HepG2 (cell line): Measurements from ENCODE around the gene STOM. TPM values are rescaled to one million over a fixed set of nuclear protein-coding genes. Genes with fewer than 3 reads are reported as not detected.
A peak's percentile ranks its signal among the peaks of the same experiment; 100 is the strongest.

Experiments used
- BCL6 ChIP-seq: IDR thresholded peaks from 2 replicates; pipeline ENCODE4 v1.6.1; 2016; ENCODE audit warnings: missing genetic modification reagents, missing compliant biosample characterization
- CHD4 ChIP-seq: fragments of 200-600 bp; sonication (generic); IDR thresholded peaks from 2 replicates; pipeline ENCODE4 v1.7.0; 2017; ENCODE audit warnings: mild to moderate bottlenecking, low read length, borderline replicate concordance
- MAFG ChIP-seq: sonication (generic); formaldehyde crosslinking; IDR thresholded peaks from 2 replicates; pipeline ENCODE4 v1.5.1; 2020; ENCODE audit warnings: mild to moderate bottlenecking, missing genetic modification reagents
- MEF2D ChIP-seq: sonication (generic); formaldehyde crosslinking; IDR thresholded peaks from 2 replicates; pipeline ENCODE4 v1.5.1; 2020; ENCODE audit warnings: mild to moderate bottlenecking, missing genetic modification reagents
- MZF1 ChIP-seq: sonication (generic); formaldehyde crosslinking; IDR thresholded peaks from 2 replicates; pipeline ENCODE4 v1.8.1; 2023; ENCODE audit warnings: mild to moderate bottlenecking, missing genetic modification reagents, borderline replicate concordance
- PHF5A ChIP-seq: IDR thresholded peaks from one replicate; pipeline ENCODE4 v1.6.1; 2018; ENCODE audit warnings: low read depth, missing genetic modification reagents; ENCODE audit not compliant: unreplicated experiment
- SAP130 ChIP-seq: IDR thresholded peaks from 2 replicates; pipeline ENCODE4 v1.6.1; 2016; ENCODE audit warnings: low read depth
- XRCC5 ChIP-seq: fragments of 200-400 bp; formaldehyde crosslinking; optimal IDR thresholded peaks from 2 replicates; pipeline ENCODE3; 2017; ENCODE audit warnings: mild to moderate bottlenecking, low read length
- YEATS4 ChIP-seq: sonication (generic); formaldehyde crosslinking; IDR thresholded peaks from 2 replicates; pipeline ENCODE4 v1.4.0; 2020; ENCODE audit warnings: missing genetic modification reagents, borderline replicate concordance
- ZFP41 ChIP-seq: sonication (generic); formaldehyde crosslinking; IDR thresholded peaks from 2 replicates; pipeline ENCODE4 v1.4.0; 2020; ENCODE audit warnings: mild to moderate bottlenecking, missing genetic modification reagents, borderline replicate concordance
- ZKSCAN8 ChIP-seq: IDR thresholded peaks from 2 replicates; pipeline ENCODE4 v1.6.1; 2016; ENCODE audit warnings: borderline replicate concordance, missing genetic modification reagents, missing compliant biosample characterization
- ZMYM3 ChIP-seq: sonication (generic); formaldehyde crosslinking; IDR thresholded peaks from 2 replicates; pipeline ENCODE4 v1.5.1; 2020; ENCODE audit warnings: mild to moderate bottlenecking, missing genetic modification reagents
- ZNF768 ChIP-seq: sonication (generic); formaldehyde crosslinking; IDR thresholded peaks from 2 replicates; pipeline ENCODE4 v1.4.0; 2020; ENCODE audit warnings: missing genetic modification reagents
- ZNF790 ChIP-seq: sonication (generic); formaldehyde crosslinking; IDR thresholded peaks from 2 replicates; pipeline ENCODE4 v1.8.0; 2022; ENCODE audit warnings: missing genetic modification reagents, mild to moderate bottlenecking, borderline replicate concordance
- ZNF850 ChIP-seq: sonication (generic); formaldehyde crosslinking; conservative IDR thresholded peaks from 2 replicates; pipeline ENCODE4 v1.9.0; 2021; ENCODE audit warnings: mild to moderate bottlenecking, missing genetic modification reagents
- polyA plus RNA-seq, 8 experiments: library from polyadenylated mRNA; depleted of rRNA in 3 of 8; stranded (reverse) in 7 of 8; unstranded in 1 of 8; fragments of >200 nt; fragmentation: Illumina TruSeq in 4 of 8; extraction: Trizol in 4 of 8; gene quantifications; 2 replicates each; pipeline versions ENCODE4 v1.2.1 to v1.2.3, GENCODE V29; 2011 to 2016; ENCODE audit warnings: low read depth in 4 of 8, missing spikeins in 1 of 8, mixed read lengths in 1 of 8; ENCODE audit not compliant: insufficient read depth in 1 of 8
- total RNA-seq, 5 experiments: library from RNA; depleted of rRNA; stranded (reverse); fragments of >200 nt; fragmentation: Illumina TruSeq; extraction: Trizol; gene quantifications; 2 replicates each; pipeline ENCODE4 v1.2.3, GENCODE V29; 2016; ENCODE audit warnings: low read depth in 1 of 5
- TF ChIP-seq, protein P1 (sequence below): sonication (generic); formaldehyde crosslinking; IDR thresholded peaks from 2 replicates; pipeline ENCODE4 v1.8.1; 2022; ENCODE audit warnings: low read depth, mild to moderate bottlenecking, missing genetic modification reagents
- TF ChIP-seq, protein P2 (sequence below): sonication (generic); formaldehyde crosslinking; IDR thresholded peaks from 2 replicates; pipeline ENCODE4 v1.4.0; 2020; ENCODE audit warnings: mild to moderate bottlenecking, missing genetic modification reagents
- TF ChIP-seq, protein P3 (sequence below): sonication (generic); formaldehyde crosslinking; IDR thresholded peaks from 2 replicates; pipeline ENCODE4 v1.9.0; 2021; ENCODE audit warnings: missing genetic modification reagents, mild to moderate bottlenecking, borderline replicate concordance
- TF ChIP-seq, protein P4 (sequence below): sonication (generic); formaldehyde crosslinking; IDR thresholded peaks from 2 replicates; pipeline ENCODE4 v1.9.0; 2021; ENCODE audit warnings: missing genetic modification reagents, borderline replicate concordance

STOM gene
- total and polyA plus RNA-seq, 2 of the 13 experiments (the other 11 are each of a cell fraction or from before 2014, with no cell fraction given): 43.6 to 165 TPM

DNA sequence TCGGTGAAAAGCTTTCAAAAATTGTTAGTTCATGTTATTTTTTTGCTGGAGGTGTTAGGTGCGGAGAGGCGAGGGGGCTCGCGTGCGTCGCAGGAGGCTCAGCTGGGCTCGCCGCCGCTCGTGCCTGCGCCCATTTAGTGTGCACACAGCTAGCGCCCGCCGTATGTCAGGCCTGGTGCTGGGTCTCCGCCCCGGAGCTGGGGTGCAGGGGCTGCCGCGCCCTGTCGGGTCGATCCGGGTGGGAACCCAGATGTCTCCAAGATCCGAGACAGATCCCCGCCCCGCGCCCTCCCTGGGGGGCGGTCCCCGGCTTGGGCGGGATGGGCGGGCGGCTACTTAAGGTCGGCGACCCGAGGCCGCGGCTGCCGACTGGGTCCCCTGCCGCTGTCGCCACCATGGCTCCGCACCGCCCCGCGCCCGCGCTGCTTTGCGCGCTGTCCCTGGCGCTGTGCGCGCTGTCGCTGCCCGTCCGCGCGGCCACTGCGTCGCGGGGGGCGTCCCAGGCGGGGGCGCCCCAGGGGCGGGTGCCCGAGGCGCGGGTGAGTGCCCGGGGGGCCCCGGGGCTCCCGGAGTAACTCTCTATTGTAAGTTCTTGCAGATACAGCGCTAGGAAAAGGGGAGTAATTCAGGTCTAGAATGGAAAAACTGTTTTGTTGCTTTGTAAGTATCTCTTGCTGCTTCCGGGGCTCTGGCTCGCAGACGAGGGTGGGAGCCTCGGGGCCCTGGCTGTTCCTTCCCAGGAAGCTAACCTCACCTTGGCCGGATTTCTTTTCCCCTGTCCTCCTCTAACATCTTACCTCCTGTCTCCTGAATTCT, 70.4 kb downstream of the STOM start (continued):
- TF ChIP-seq ZNF790 (CRISPR knock-in tag) (peak; percentile 9; the same call in 1 of the 2 replicates), ZFP41 (CRISPR knock-in tag) (no peak), SAP130 (CRISPR knock-in tag) (peak; percentile 38), ZKSCAN8 (CRISPR knock-in tag) (no peak), MEF2D (CRISPR knock-in tag) (no peak), ZNF768 (peak; percentile 85), CHD4 (no peak), ZNF850 (CRISPR knock-in tag) (0 out of 2 replicates have a peak, but pooled peaks have one; percentile 23), PHF5A (CRISPR knock-in tag) (no peak), BCL6 (no peak), ZMYM3 (CRISPR knock-in tag) (peak; percentile 73), MAFG (CRISPR knock-in tag) (no peak), XRCC5 (no peak), MZF1 (CRISPR knock-in tag) (no peak), YEATS4 (peak; percentile 60; the same call in 1 of the 2 replicates)
- TF ChIP-seq, protein P1, sequence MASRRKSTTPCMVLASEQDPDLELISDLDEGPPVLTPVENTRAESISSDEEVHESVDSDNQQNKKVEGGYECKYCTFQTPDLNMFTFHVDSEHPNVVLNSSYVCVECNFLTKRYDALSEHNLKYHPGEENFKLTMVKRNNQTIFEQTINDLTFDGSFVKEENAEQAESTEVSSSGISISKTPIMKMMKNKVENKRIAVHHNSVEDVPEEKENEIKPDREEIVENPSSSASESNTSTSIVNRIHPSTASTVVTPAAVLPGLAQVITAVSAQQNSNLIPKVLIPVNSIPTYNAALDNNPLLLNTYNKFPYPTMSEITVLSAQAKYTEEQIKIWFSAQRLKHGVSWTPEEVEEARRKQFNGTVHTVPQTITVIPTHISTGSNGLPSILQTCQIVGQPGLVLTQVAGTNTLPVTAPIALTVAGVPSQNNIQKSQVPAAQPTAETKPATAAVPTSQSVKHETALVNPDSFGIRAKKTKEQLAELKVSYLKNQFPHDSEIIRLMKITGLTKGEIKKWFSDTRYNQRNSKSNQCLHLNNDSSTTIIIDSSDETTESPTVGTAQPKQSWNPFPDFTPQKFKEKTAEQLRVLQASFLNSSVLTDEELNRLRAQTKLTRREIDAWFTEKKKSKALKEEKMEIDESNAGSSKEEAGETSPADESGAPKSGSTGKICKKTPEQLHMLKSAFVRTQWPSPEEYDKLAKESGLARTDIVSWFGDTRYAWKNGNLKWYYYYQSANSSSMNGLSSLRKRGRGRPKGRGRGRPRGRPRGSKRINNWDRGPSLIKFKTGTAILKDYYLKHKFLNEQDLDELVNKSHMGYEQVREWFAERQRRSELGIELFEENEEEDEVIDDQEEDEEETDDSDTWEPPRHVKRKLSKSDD (CRISPR knock-in tag): 0 out of 2 replicates have a peak, but pooled peaks have one; percentile 17
- TF ChIP-seq, protein P2, sequence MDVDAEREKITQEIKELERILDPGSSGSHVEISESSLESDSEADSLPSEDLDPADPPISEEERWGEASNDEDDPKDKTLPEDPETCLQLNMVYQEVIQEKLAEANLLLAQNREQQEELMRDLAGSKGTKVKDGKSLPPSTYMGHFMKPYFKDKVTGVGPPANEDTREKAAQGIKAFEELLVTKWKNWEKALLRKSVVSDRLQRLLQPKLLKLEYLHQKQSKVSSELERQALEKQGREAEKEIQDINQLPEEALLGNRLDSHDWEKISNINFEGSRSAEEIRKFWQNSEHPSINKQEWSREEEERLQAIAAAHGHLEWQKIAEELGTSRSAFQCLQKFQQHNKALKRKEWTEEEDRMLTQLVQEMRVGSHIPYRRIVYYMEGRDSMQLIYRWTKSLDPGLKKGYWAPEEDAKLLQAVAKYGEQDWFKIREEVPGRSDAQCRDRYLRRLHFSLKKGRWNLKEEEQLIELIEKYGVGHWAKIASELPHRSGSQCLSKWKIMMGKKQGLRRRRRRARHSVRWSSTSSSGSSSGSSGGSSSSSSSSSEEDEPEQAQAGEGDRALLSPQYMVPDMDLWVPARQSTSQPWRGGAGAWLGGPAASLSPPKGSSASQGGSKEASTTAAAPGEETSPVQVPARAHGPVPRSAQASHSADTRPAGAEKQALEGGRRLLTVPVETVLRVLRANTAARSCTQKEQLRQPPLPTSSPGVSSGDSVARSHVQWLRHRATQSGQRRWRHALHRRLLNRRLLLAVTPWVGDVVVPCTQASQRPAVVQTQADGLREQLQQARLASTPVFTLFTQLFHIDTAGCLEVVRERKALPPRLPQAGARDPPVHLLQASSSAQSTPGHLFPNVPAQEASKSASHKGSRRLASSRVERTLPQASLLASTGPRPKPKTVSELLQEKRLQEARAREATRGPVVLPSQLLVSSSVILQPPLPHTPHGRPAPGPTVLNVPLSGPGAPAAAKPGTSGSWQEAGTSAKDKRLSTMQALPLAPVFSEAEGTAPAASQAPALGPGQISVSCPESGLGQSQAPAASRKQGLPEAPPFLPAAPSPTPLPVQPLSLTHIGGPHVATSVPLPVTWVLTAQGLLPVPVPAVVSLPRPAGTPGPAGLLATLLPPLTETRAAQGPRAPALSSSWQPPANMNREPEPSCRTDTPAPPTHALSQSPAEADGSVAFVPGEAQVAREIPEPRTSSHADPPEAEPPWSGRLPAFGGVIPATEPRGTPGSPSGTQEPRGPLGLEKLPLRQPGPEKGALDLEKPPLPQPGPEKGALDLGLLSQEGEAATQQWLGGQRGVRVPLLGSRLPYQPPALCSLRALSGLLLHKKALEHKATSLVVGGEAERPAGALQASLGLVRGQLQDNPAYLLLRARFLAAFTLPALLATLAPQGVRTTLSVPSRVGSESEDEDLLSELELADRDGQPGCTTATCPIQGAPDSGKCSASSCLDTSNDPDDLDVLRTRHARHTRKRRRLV (CRISPR knock-in tag): peak; percentile 80
- TF ChIP-seq, protein P3, sequence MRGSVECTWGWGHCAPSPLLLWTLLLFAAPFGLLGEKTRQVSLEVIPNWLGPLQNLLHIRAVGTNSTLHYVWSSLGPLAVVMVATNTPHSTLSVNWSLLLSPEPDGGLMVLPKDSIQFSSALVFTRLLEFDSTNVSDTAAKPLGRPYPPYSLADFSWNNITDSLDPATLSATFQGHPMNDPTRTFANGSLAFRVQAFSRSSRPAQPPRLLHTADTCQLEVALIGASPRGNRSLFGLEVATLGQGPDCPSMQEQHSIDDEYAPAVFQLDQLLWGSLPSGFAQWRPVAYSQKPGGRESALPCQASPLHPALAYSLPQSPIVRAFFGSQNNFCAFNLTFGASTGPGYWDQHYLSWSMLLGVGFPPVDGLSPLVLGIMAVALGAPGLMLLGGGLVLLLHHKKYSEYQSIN (CRISPR knock-in tag): no peak
- TF ChIP-seq, protein P4, sequence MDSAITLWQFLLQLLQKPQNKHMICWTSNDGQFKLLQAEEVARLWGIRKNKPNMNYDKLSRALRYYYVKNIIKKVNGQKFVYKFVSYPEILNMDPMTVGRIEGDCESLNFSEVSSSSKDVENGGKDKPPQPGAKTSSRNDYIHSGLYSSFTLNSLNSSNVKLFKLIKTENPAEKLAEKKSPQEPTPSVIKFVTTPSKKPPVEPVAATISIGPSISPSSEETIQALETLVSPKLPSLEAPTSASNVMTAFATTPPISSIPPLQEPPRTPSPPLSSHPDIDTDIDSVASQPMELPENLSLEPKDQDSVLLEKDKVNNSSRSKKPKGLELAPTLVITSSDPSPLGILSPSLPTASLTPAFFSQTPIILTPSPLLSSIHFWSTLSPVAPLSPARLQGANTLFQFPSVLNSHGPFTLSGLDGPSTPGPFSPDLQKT: 0 out of 2 replicates have a peak, but pooled peaks have one; percentile 15
